T-cell (primary cell): ENCODE results near the gene GPHN. TPM values are rescaled to one million over a fixed set of nuclear protein-coding genes. Genes with fewer than 3 reads are reported as not detected.

Experiments used
- ATAC-seq, 4 experiments: fragments of 200-7000 bp in 3 of 4; fragments of 150-1000 bp in 1 of 4; cut with Tn5 transposase; replicated peaks in 1 of 4; 1 replicate in 3 of 4; 2 replicates in 1 of 4; pipeline ENCODE4 v1.10.0; 2021; ENCODE audit warnings: moderate library complexity in 3 of 4, mild to moderate bottlenecking in 2 of 4, moderate number of reproducible peaks in 1 of 4
- CTCF ChIA-PET, 2 donors: fragments of 300-600 bp; sonication (Branson Sonifier 250); formaldehyde crosslinking; loops; one replicate each; lab custom pipeline; 2022; ENCODE audit warnings: antibody characterized with exemption in 2 of 2; lab: Charles Lee
- POLR2A ChIA-PET, 2 donors: fragments of 300-600 bp; sonication (Branson Sonifier 250); formaldehyde crosslinking; loops; one replicate each; lab custom pipeline; 2022; ENCODE audit warnings: antibody characterized with exemption in 2 of 2; lab: Charles Lee
- DNase-seq, 35 experiments: peaks; one replicate each; pipeline versions ENCODE4 v3.0.0 to v3.0.0-alpha.2; 2013 to 2023
- H3K27ac ChIP-seq: one replicate; pipeline ENCODE4 v1.5.1; 2013; ENCODE audit warnings: low read length
- H3K27me3 ChIP-seq, 2 experiments: replicated peaks in 1 of 2; 1 replicate in 1 of 2; 2 replicates in 1 of 2; pipeline versions ENCODE4 v1.6.1 to v1.7.0; 2013; ENCODE audit warnings: low read length in 1 of 2, mixed read lengths in 1 of 2; ENCODE audit not compliant: control insufficient read depth in 2 of 2, insufficient read depth in 2 of 2; ENCODE audit errors: extremely low read depth in 1 of 2
- H3K36me3 ChIP-seq, 2 donors: 1 replicate in 1 of 2; 2 replicates in 1 of 2; pipeline versions ENCODE4 v1.6.1 to v1.7.0; 2013; ENCODE audit warnings: low read length in 1 of 2; ENCODE audit not compliant: control insufficient read depth in 2 of 2, insufficient read depth in 1 of 2; ENCODE audit errors: extremely low read depth in 1 of 2
- H3K4me1 ChIP-seq, 2 experiments: 1 replicate in 1 of 2; 2 replicates in 1 of 2; pipeline versions ENCODE4 v1.6.1 to v1.7.0; 2013; ENCODE audit warnings: low read length in 2 of 2, mixed read lengths in 1 of 2; ENCODE audit not compliant: insufficient read depth in 2 of 2, control insufficient read depth in 1 of 2; ENCODE audit errors: extremely low read depth in 1 of 2
- H3K4me3 ChIP-seq, 2 donors: 1 replicate in 1 of 2; 2 replicates in 1 of 2; pipeline versions ENCODE4 v1.5.1 to v1.7.0; 2013; ENCODE audit warnings: mild to moderate bottlenecking in 2 of 2, low read length in 1 of 2, moderate library complexity in 1 of 2; ENCODE audit not compliant: control insufficient read depth in 1 of 2; ENCODE audit errors: extremely low read depth in 1 of 2
- H3K9me3 ChIP-seq: 2 replicates; pipeline ENCODE4 v1.7.0; 2013
- H3K27ac Mint-ChIP-seq, 2 donors: one replicate each; pipeline ENCODE4 v1.8.0; 2020 to 2021; ENCODE audit warnings: mild to moderate bottlenecking in 2 of 2, mixed read lengths in 2 of 2
- H3K27me3 Mint-ChIP-seq, 2 donors: one replicate each; pipeline ENCODE4 v1.8.0; 2021 to 2022; ENCODE audit warnings: mixed read lengths in 2 of 2
- H3K36me3 Mint-ChIP-seq: one replicate; pipeline ENCODE4 v1.8.0; 2021; ENCODE audit warnings: mixed read lengths
- H3K4me1 Mint-ChIP-seq, 3 donors: one replicate each; pipeline ENCODE4 v1.8.0; 2020 to 2022; ENCODE audit warnings: mixed read lengths in 3 of 3, mild to moderate bottlenecking in 1 of 3
- H3K4me3 Mint-ChIP-seq, 3 donors: one replicate each; pipeline ENCODE4 v1.8.0; 2020 to 2022; ENCODE audit warnings: mild to moderate bottlenecking in 3 of 3, mixed read lengths in 3 of 3, moderate library complexity in 3 of 3
- H3K9me3 Mint-ChIP-seq, 3 donors: one replicate each; pipeline ENCODE4 v1.8.0; 2020 to 2022; ENCODE audit warnings: mixed read lengths in 3 of 3
- WGBS: methylation state at CpG from one replicate; pipeline ENCODE4 v1.1.5; 2013; ENCODE audit warnings: missing lambda C conversion rate; ENCODE audit not compliant: insufficient coverage; 5-methylcytosine and 5-hydroxymethylcytosine counted together
- total RNA-seq, 35 experiments: library from RNA in 6 of 35; stranded (reverse) in 6 of 35; fragments of 120-200 nt in 1 of 35; gene quantifications; one replicate each; pipeline versions ENCODE4 v1.2.1 to v1.2.4 and lab custom pipeline; 2013 to 2026

GPHN gene
- total RNA-seq, 5 donors from 2014 or later (not counting 1 experiment from before 2014, with no cell fraction given): 13.9 to 21.1 (median 14.4) TPM

DNA sequence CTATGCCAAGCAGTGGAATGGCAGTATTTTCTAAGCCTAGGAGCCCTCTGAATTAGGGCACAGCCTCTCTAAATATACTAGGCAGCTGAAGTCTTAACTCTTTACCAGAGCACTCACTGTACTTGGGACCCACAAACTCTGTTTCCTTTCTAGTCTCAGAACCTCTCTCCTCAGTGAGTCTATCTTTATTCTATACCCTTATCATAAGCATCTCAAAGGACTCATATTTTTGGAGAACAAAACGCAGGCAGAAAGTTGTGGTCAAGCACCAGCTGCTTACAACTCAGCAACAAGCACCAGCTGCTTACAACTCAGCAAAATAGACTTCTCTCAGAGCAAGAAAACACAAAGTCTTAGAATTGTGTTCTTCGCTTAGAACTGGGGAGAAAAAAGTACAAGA, 20.8 kb upstream of the GPHN start:
- H3K27me3 ChIP-seq: no peaks in the 10 kb centered on the region
- no peaks in the 10 kb centered on the region for H3K36me3 ChIP-seq
- no peaks in the 10 kb centered on the region for H3K27me3 Mint-ChIP-seq
- POLR2A ChIA-PET: no interaction called here
- no peak for ATAC-seq
- DNase-seq: no peak
- H3K27ac Mint-ChIP-seq: no peak overlapping the region
- CTCF ChIA-PET: no interaction called here
- H3K4me1 Mint-ChIP-seq: peaks cover 0 to 1% (median 0%) of the 10 kb centered on the region in 3 donors
- H3K9me3 Mint-ChIP-seq: no peaks in the 10 kb centered on the region
- peaks cover 4% of the 10 kb centered on the region for H3K36me3 Mint-ChIP-seq
- H3K9me3 ChIP-seq: no peaks in the 10 kb centered on the region
- no peak overlapping the region for H3K27ac ChIP-seq
- no peaks in the 10 kb centered on the region for H3K4me1 ChIP-seq
- no peak overlapping the region for H3K4me3 ChIP-seq
- WGBS: no CpG with 5 or more reads among the region's 2 CpGs
- no peak overlapping the region for H3K4me3 Mint-ChIP-seq

DNA sequence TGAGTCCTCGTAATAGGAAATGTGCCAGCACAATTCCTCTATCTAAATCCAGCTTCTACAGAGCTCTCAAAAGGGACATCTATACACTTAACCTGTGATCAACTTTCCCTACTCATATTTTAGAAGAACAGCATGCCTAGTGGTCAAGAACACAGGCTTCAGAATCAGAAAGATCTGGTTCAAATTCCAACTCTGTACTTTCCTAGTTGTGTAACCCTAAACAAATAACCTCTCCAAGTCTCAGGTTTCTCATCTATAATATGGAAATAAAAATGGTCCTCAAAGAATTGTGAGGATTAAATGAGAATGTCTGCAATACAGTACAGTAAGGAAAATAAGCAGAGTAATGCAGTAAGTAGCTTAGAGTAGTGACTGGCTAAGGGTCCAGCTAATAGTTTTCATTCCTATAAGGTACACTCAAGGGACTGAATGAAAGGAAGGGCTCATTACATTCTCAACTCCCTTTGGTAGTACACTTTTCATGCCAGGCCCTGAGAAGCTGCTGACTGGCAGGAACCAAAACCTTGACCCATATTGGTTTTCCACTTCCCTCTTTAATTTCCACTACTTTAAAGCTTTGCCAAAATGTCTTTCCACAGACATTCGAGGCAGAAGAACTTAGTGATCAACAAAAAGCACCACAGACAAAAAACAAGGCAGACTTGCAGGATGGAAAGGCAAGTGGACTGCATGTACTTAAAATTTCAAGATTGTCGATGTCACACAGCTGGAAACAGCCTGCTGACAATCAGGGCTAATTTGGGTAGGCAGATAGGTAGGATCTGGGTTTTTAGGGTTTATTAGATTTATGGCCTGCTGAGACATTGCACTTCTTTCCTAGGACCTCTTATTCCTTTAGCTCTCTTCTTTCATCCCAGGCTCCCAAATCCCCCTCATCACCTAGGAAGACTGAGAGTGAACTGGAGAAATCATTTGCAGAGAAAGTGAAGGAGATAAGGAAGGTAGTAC, 17.5 kb upstream of the GPHN start:
- ATAC-seq (no peak), DNase-seq (no peak)
- H3K4me1 Mint-ChIP-seq: peaks cover 0 to 1% (median 1%) of the 10 kb centered on the region in 3 donors
- POLR2A ChIA-PET: no interaction called here
- no peak overlapping the region for H3K27ac ChIP-seq
- H3K27me3 ChIP-seq: no peaks in the 10 kb centered on the region
- no peaks in the 10 kb centered on the region for H3K4me1 ChIP-seq
- no peaks in the 10 kb centered on the region for H3K36me3 ChIP-seq
- no peak overlapping the region for H3K4me3 Mint-ChIP-seq
- no peak overlapping the region for H3K4me3 ChIP-seq
- H3K36me3 Mint-ChIP-seq: no peaks in the 10 kb centered on the region
- no peaks in the 10 kb centered on the region for H3K27me3 Mint-ChIP-seq
- CTCF ChIA-PET: interaction anchor here in 1 of 2 donors (0.6 kb wide), 1 partner anchor 767 kb away, joined by 4 read pairs; no protein-coding TSS in a partner anchor
- no peak overlapping the region for H3K27ac Mint-ChIP-seq
- no peaks in the 10 kb centered on the region for H3K9me3 ChIP-seq
- H3K9me3 Mint-ChIP-seq: no peaks in the 10 kb centered on the region
- 72% methylated on average over 2 of the region's 3 CpGs for WGBS

DNA sequence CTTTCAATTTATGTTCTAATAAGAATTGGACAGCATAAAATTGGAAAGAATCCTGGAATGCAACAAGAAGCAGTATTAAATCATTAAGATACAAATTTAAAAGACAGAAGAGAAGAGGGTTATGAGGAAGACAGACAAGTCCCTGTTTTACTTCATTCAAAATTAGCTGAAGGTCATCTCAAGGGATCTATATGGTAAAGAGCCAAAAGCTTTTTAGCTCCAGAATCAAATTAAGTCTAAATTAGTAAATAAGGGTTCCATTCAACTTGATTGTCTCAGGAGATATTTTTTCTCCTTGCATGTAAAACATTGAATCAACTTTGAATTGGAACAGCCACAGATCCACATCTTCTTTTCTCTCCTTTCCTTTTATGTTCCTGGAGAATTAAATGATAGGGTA, 14.2 kb upstream of the GPHN start:
- H3K4me1 ChIP-seq: peaks cover 0 to 7% of the 10 kb centered on the region in 2 experiments
- no peak overlapping the region for H3K27ac Mint-ChIP-seq
- no peak for DNase-seq
- no peaks in the 10 kb centered on the region for H3K27me3 ChIP-seq
- H3K9me3 ChIP-seq: no peaks in the 10 kb centered on the region
- ATAC-seq: no peak
- H3K36me3 ChIP-seq: no peaks in the 10 kb centered on the region
- H3K4me3 ChIP-seq: no peak overlapping the region
- no peaks in the 10 kb centered on the region for H3K27me3 Mint-ChIP-seq
- no peaks in the 10 kb centered on the region for H3K36me3 Mint-ChIP-seq
- H3K27ac ChIP-seq: no peak overlapping the region
- peaks cover 18 to 20% (median 18%) of the 10 kb centered on the region in 3 donors for H3K4me1 Mint-ChIP-seq
- ChIA-PET CTCF (no interaction called here), POLR2A (no interaction called here)
- H3K4me3 Mint-ChIP-seq: no peak overlapping the region
- no peaks in the 10 kb centered on the region for H3K9me3 Mint-ChIP-seq

DNA sequence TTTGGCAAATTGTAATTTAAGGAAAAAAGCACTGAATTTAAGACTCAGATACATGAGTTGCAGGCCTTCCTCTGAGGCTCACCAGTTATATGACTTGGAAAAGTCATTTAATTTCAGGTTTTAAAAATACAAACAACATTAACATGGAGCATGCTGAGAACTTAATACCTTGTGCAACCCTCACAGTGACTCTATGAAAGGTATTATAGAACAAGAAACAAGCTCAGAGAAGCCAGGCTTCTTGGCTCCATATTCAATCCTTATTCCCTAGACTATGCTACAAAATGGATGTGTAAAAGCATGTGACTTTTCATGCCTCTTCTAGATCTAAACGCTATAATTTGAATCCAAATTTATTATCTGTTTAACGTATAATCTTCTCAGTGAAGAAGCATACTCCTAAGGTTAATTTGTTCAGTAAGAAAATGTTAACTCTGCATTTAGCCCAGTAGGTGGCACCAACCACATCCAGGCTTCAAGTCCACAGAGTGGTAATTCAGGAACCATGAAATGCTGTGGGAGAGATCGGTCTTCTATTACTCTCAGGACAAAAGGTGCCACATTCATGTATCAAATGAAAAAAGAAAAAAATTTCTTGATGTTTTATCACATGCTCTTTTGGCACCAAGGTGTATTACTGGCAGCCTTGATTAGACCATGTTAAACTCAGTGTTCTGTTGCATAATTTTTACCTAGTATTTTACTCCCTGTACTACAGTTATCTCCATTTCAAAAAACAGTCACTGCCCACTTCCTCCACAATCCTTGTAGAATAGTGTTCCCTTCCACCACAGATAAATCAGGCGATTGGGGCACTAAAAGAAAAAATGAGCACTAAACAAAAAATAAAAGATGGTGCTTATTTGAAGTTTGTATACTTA, 12.5 kb upstream of the GPHN start:
- ATAC-seq (peak; percentile 72 to 77 (median 74)), DNase-seq (peak in 17 of 35 experiments; percentile 1 to 70 (median 11))
- no CpG with 5 or more reads among the region's 4 CpGs for WGBS
- peaks cover 18 to 20% (median 18%) of the 10 kb centered on the region in 3 donors for H3K4me1 Mint-ChIP-seq
- Histone ChIP-seq H3K36me3 (no peaks in the 10 kb centered on the region), H3K9me3 (no peaks in the 10 kb centered on the region), H3K27me3 (no peaks in the 10 kb centered on the region), H3K27ac (no peak overlapping the region), H3K4me1 (peaks cover 0 to 7% of the 10 kb centered on the region in 2 experiments), H3K4me3 (no peak overlapping the region)
- no peak overlapping the region for H3K27ac Mint-ChIP-seq
- ChIA-PET POLR2A (no interaction called here), CTCF (interaction anchor here (0.5 to 1.0 kb wide), 4 partner anchors 11 to 793 kb away, joined by 3 to 5 read pairs (median 3); no protein-coding TSS in a partner anchor)
- H3K9me3 Mint-ChIP-seq: no peaks in the 10 kb centered on the region
- no peak overlapping the region for H3K4me3 Mint-ChIP-seq
- H3K27me3 Mint-ChIP-seq: no peaks in the 10 kb centered on the region
- H3K36me3 Mint-ChIP-seq: no peaks in the 10 kb centered on the region

DNA sequence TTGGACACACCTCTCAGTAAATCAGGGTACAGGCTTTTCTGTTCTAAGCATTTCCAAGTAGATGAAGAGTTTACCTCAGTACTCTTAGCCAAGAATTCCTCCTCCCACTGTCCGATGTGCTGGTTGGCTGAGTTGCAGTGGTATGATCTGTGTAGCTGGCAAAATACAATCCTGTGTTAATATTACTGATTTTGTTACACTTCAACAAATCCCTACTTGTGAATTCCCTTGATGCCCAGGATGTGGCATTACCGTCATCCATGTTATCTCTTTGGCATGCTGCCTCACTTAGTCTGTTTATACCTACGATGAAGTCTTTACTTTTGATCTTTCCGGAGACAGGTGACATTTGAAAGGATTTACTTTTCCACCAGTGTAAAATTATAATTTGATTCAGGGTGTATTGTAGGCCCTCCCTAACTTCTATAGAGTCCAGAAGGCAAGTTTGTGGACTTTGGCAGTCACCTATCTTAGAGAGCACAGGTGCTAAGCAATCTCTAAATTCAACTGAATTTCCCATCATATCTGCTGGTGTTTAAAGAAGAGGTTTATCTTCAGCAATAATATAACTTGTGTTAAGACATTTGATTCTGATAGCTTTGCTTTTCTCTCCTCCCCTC, 11.6 kb upstream of the GPHN start:
- CTCF ChIA-PET: interaction anchor here in 1 of 2 donors (0.8 to 2.3 kb wide), 4 partner anchors 11 to 1081 kb away, joined by 3 to 10 read pairs (median 4); partner anchors contain the start of gene GPHN
- Histone ChIP-seq H3K36me3 (no peaks in the 10 kb centered on the region), H3K4me1 (peaks cover 0 to 7% of the 10 kb centered on the region in 2 experiments), H3K4me3 (no peak overlapping the region), H3K9me3 (no peaks in the 10 kb centered on the region), H3K27me3 (no peaks in the 10 kb centered on the region), H3K27ac (no peak overlapping the region)
- H3K4me3 Mint-ChIP-seq: peak overlapping the region in 1 of 3 donors; percentile 20
- no peak for ATAC-seq
- no CpG with 5 or more reads among the region's 4 CpGs for whole genome bisulfite sequencing
- POLR2A ChIA-PET: no interaction called here
- peaks cover 18 to 20% (median 18%) of the 10 kb centered on the region in 3 donors for H3K4me1 Mint-ChIP-seq
- peak overlapping the region; percentile 59 to 86 for H3K27ac Mint-ChIP-seq
- no peaks in the 10 kb centered on the region for H3K9me3 Mint-ChIP-seq
- no peaks in the 10 kb centered on the region for H3K36me3 Mint-ChIP-seq
- H3K27me3 Mint-ChIP-seq: no peaks in the 10 kb centered on the region
- no peak for DNase-seq
